Measurements from ENCODE around the gene RHBDL1.

Gene RHBDL1

GRCh38 chr16:695355-696089 is 20.1 kb downstream of the RHBDL1 start:
- peaks cover 5% of the 10 kb centered on the region for H3K4me1 Mint-ChIP-seq
- no peak for TF ChIP-seq CTCF (IDR thresholded peaks at IDR 0.05; ENCODE audit: unreplicated experiment in 3 of 3)
- H3K4me3 Mint-ChIP-seq = peak overlapping the region in 1 of 3 experiments; percentile 23
- H3K9me3 Mint-ChIP-seq = no peaks in the 10 kb centered on the region
- no peaks in the 10 kb centered on the region for H3K36me3 Mint-ChIP-seq (ENCODE audit: low read depth)
- no peak overlapping the region for H3K27ac Mint-ChIP-seq
- peaks cover 90% of the 10 kb centered on the region for H3K27me3 Mint-ChIP-seq (ENCODE audit: low read depth)

- Mint-ChIP-seq H3K4me3 (no peak overlapping the region), H3K4me1 (no peaks in the 10 kb centered on the region), H3K27ac (no peak overlapping the region), H3K36me3 (ENCODE audit: low read depth) (no peaks in the 10 kb centered on the region), H3K27me3 (ENCODE audit: low read depth) (peaks cover 91% of the 10 kb centered on the region), H3K9me3 (no peaks in the 10 kb centered on the region)
- TF ChIP-seq CTCF (IDR thresholded peaks at IDR 0.05; ENCODE audit: unreplicated experiment in 3 of 3) = no peak
Observed at GRCh38 chr16:698911-699671, 23.6 kb downstream of the RHBDL1 start.

- H3K9me3 Mint-ChIP-seq = no peaks in the 10 kb centered on the region
- H3K27me3 Mint-ChIP-seq (ENCODE audit: low read depth) = peaks cover 86% of the 10 kb centered on the region
- no peak overlapping the region for H3K27ac Mint-ChIP-seq
- no peaks in the 10 kb centered on the region for H3K4me1 Mint-ChIP-seq
- no peaks in the 10 kb centered on the region for H3K36me3 Mint-ChIP-seq (ENCODE audit: low read depth)
- H3K4me3 Mint-ChIP-seq = no peak overlapping the region
- TF ChIP-seq CTCF (IDR thresholded peaks at IDR 0.05; ENCODE audit: unreplicated experiment in 3 of 3) = no peak
Observed at GRCh38 chr16:700684-701584, 25.5 kb downstream of the RHBDL1 start.

- Mint-ChIP-seq H3K27me3 (ENCODE audit: low read depth) (peaks cover 86% of the 10 kb centered on the region), H3K27ac (no peak overlapping the region), H3K4me3 (peak overlapping the region in 1 of 3 experiments; percentile 15), H3K9me3 (no peaks in the 10 kb centered on the region), H3K36me3 (ENCODE audit: low read depth) (no peaks in the 10 kb centered on the region), H3K4me1 (no peaks in the 10 kb centered on the region)
- TF ChIP-seq CTCF (IDR thresholded peaks at IDR 0.05; ENCODE audit: unreplicated experiment in 3 of 3) = no peak
Observed at GRCh38 chr16:702341-702740, 26.9 kb downstream of the RHBDL1 start.

- H3K27ac Mint-ChIP-seq = no peak overlapping the region
- H3K36me3 Mint-ChIP-seq (ENCODE audit: low read depth) = no peaks in the 10 kb centered on the region
- H3K4me1 Mint-ChIP-seq = no peaks in the 10 kb centered on the region
- no peaks in the 10 kb centered on the region for H3K9me3 Mint-ChIP-seq
- H3K4me3 Mint-ChIP-seq = no peak overlapping the region
- H3K27me3 Mint-ChIP-seq (ENCODE audit: low read depth) = peaks cover 84% of the 10 kb centered on the region
- TF ChIP-seq CTCF (IDR thresholded peaks at IDR 0.05; ENCODE audit: unreplicated experiment in 3 of 3) = no peak
Observed at GRCh38 chr16:703406-703805, 27.9 kb downstream of the RHBDL1 start.

Data from nephron (organoid).